OCI-LY7 (cell line): ENCODE data around the gene AAK1.

ENCODE experiments used
- CTCF ChIP-seq: fragments of 200-600 bp; sonication (generic); conservative IDR thresholded peaks from 2 replicates; pipeline ENCODE4 v1.5.1; 2014; ENCODE audit warnings: mild to moderate bottlenecking, antibody characterized with exemption, low read length, moderate library complexity, mixed read lengths
- EZH2phosphoT487 ChIP-seq: fragments of 200-600 bp; sonication (generic); IDR thresholded peaks from 2 replicates; pipeline ENCODE4 v1.6.1; 2018; ENCODE audit warnings: low read depth, borderline replicate concordance, mild to moderate bottlenecking, mixed run types, antibody characterized with exemption, low read length, moderate library complexity, mixed read lengths

GRCh38 chr2:69642709-69643601, 584 bp downstream of the AAK1 start:
- TF ChIP-seq CTCF: 0 out of 2 replicates have a peak, but pooled peaks have one; percentile 35
- TF ChIP-seq EZH2phosphoT487: no peak
